HG03280 (cell line): ENCODE data around the gene PXMP2.

Experiments used
- ATAC-seq: cut with Tn5 transposase; IDR thresholded peaks from one replicate; pipeline ENCODE4 v1.9.1; 2021; ENCODE audit warnings: mild to moderate bottlenecking, moderate library complexity; ENCODE audit not compliant: unreplicated experiment

PXMP2 gene

GRCh38 chr12:132719954-132720324 lies 32.6 kb downstream of the PXMP2 start:
- no peak for ATAC-seq

GRCh38 chr12:132720606-132721345 lies 33.4 kb downstream of the PXMP2 start:
- ATAC-seq: no peak

- no peak for ATAC-seq
These were observed 35.8 kb downstream of the PXMP2 start for GRCh38 chr12:132723015-132723763.

- ATAC-seq: no peak
These were observed 36.4 kb downstream of the PXMP2 start for GRCh38 chr12:132723764-132724140.

GRCh38 chr12:132724506-132725241 lies 37.3 kb downstream of the PXMP2 start:
- ATAC-seq: no peak

- no peak for ATAC-seq
These were observed 39.0 kb downstream of the PXMP2 start for GRCh38 chr12:132726386-132726785.

- ATAC-seq: no peak
These were observed 39.9 kb downstream of the PXMP2 start for GRCh38 chr12:132727091-132727794.

- no peak for ATAC-seq
These were observed 41.1 kb downstream of the PXMP2 start for GRCh38 chr12:132728502-132728901.

- no peak for ATAC-seq
These were observed 42.3 kb downstream of the PXMP2 start for GRCh38 chr12:132729541-132730320.

- no peak for ATAC-seq
These were observed 43.0 kb downstream of the PXMP2 start for GRCh38 chr12:132730353-132730752.

GRCh38 chr12:132731574-132731973 lies 44.2 kb downstream of the PXMP2 start:
- no peak for ATAC-seq

GRCh38 chr12:132734206-132734605 lies 46.8 kb downstream of the PXMP2 start:
- no peak for ATAC-seq

GRCh38 chr12:132735496-132735895 lies 48.1 kb downstream of the PXMP2 start:
- no peak for ATAC-seq

GRCh38 chr12:132736378-132736777 lies 49.0 kb downstream of the PXMP2 start:
- ATAC-seq: no peak

- ATAC-seq: no peak
These were observed 49.5 kb downstream of the PXMP2 start for GRCh38 chr12:132736913-132737312.

- ATAC-seq: no peak
These were observed 52.4 kb downstream of the PXMP2 start for GRCh38 chr12:132739600-132740312.

- no peak for ATAC-seq
These were observed 52.9 kb downstream of the PXMP2 start for GRCh38 chr12:132740313-132740646.

- no peak for ATAC-seq
These were observed 53.3 kb downstream of the PXMP2 start for GRCh38 chr12:132740652-132741051.

GRCh38 chr12:132741620-132742019 lies 54.2 kb downstream of the PXMP2 start:
- ATAC-seq: no peak

- no peak for ATAC-seq
These were observed 56.4 kb downstream of the PXMP2 start for GRCh38 chr12:132743831-132744230.
